ENCODE measurements around the gene CDC42BPB. TPM values are rescaled to one million over a fixed set of nuclear protein-coding genes. Genes with fewer than 3 reads are reported as not detected.
A peak's percentile ranks its signal among the peaks of the same experiment; 100 is the strongest.

The CDC42BPB gene
- polyA plus RNA-seq, 1 of the 3 experiments (the other 2 are of a cell fraction), result 61.6 TPM

DNA sequence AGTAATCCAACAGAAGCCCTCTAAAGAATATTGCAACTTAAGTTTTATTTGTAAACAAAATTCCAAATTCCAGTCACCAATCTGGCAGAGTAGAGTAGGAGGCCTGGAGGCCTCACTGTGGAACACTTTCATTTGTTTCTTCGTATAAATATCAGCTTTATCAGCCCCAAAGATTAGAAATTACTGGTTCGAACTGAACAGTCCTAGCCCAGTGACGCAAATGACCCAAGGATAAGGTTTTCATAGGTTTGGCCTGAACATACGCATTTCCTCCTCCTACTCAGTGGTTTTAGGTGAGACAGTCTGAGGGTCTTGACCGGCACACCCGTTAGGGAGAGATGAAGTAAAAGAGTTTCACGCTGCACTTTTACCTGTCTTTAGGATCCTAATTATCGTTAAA, 1.7 kb downstream of the CDC42BPB start:
- Histone ChIP-seq H2AFZ (ENCODE audit: low read depth) (no peak overlapping the region), H3K36me3 (replicated peaks in 1 of 2; ENCODE audit: control insufficient read depth in 1 of 2, insufficient read depth in 2 of 2, low read length in 1 of 2) (peaks cover 5 to 13% of the 10 kb centered on the region in 2 experiments), H3K27me3 (ENCODE audit: insufficient read depth) (no peaks in the 10 kb centered on the region), H3K9me2 (no peaks in the 10 kb centered on the region), H3K4me3 (ENCODE audit: low read depth in 2 of 2, low read length in 1 of 2) (peak overlapping the region; percentile 75 to 91), H3K27ac (ENCODE audit: low read depth in 2 of 2, low read length in 1 of 2) (peak overlapping the region; percentile 75 to 83; a peak in 3 of 4 replicates), H3K4me1 (ENCODE audit: control insufficient read depth in 1 of 2, insufficient read depth in 2 of 2, low read depth in 1 of 2, low read length in 1 of 2) (peaks cover 25 to 26% of the 10 kb centered on the region in 2 experiments; a peak in 3 of 4 replicates), H3K9me3 (no peaks in the 10 kb centered on the region), H3F3A (replicated peaks; ENCODE audit: insufficient read depth) (no peaks in the 10 kb centered on the region), H3K9ac (peak overlapping the region; percentile 74; the same call in 1 of the 2 replicates), H3K4me2 (peak overlapping the region; percentile 89), H3K79me2 (ENCODE audit: insufficient read depth) (peaks cover 84% of the 10 kb centered on the region), H4K20me1 (ENCODE audit: insufficient read depth) (peaks cover 55% of the 10 kb centered on the region)
- 49% methylated on average over 8 of the region's 8 CpGs for WGBS (ENCODE audit: low lambda C conversion rate)
- TF ChIP-seq NRF1 (IDR thresholded peaks at IDR 0.05; ENCODE audit: low read depth, low read length), result no peak
- ChIA-PET CTCF (interaction anchor here (0.8 to 3.5 kb wide), 15 partner anchors 11 to 400 kb away, joined by 3 to 18 read pairs (median 5); no protein-coding TSS in a partner anchor), POLR2A (no interaction called here)
- DNase-seq, result no peak

DNA sequence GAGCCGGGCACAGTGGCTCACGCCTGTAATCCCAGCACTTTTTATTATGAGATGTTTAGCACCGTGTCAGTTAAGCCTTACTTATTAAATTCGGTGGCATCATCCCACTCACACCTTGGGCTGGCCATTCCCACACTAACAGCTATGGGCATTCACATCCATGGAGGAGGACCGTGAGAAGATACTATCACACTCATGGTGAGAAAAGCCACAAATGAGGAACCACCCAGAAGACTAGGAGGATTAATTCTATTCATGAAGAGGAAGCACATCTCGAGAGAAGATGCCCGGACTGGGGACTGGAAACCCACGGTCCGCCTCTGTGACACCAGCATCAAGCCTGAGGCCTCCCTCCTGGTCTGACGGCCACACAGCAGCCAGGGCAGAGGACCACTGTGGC, 4.9 kb downstream of the CDC42BPB start:
- no peak overlapping the region for H3K9ac ChIP-seq
- TF ChIP-seq, protein P1, sequence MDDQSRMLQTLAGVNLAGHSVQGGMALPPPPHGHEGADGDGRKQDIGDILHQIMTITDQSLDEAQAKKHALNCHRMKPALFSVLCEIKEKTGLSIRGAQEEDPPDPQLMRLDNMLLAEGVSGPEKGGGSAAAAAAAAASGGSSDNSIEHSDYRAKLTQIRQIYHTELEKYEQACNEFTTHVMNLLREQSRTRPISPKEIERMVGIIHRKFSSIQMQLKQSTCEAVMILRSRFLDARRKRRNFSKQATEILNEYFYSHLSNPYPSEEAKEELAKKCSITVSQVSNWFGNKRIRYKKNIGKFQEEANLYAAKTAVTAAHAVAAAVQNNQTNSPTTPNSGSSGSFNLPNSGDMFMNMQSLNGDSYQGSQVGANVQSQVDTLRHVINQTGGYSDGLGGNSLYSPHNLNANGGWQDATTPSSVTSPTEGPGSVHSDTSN (IDR thresholded peaks at IDR 0.05), result no peak
- no peak for TF ChIP-seq FOXM1 (IDR thresholded peaks at IDR 0.05; ENCODE audit: low read depth)
- no peak for TF ChIP-seq ELF1 (IDR thresholded peaks at IDR 0.05)
- TF ChIP-seq EP300 (IDR thresholded peaks at IDR 0.05; ENCODE audit: borderline replicate concordance in 1 of 2, low read depth in 1 of 2, low read length in 1 of 2), result no peak
- no peak for TF ChIP-seq RAD21 (IDR thresholded peaks at IDR 0.05; ENCODE audit: low read length)
- TF ChIP-seq NFIC (IDR thresholded peaks at IDR 0.05; ENCODE audit: borderline replicate concordance), result no peak
- no peak for TF ChIP-seq MEF2A (IDR thresholded peaks at IDR 0.05; ENCODE audit: borderline replicate concordance, low read depth)
- TF ChIP-seq JUND (IDR thresholded peaks at IDR 0.05), result no peak
- TF ChIP-seq, protein P2, sequence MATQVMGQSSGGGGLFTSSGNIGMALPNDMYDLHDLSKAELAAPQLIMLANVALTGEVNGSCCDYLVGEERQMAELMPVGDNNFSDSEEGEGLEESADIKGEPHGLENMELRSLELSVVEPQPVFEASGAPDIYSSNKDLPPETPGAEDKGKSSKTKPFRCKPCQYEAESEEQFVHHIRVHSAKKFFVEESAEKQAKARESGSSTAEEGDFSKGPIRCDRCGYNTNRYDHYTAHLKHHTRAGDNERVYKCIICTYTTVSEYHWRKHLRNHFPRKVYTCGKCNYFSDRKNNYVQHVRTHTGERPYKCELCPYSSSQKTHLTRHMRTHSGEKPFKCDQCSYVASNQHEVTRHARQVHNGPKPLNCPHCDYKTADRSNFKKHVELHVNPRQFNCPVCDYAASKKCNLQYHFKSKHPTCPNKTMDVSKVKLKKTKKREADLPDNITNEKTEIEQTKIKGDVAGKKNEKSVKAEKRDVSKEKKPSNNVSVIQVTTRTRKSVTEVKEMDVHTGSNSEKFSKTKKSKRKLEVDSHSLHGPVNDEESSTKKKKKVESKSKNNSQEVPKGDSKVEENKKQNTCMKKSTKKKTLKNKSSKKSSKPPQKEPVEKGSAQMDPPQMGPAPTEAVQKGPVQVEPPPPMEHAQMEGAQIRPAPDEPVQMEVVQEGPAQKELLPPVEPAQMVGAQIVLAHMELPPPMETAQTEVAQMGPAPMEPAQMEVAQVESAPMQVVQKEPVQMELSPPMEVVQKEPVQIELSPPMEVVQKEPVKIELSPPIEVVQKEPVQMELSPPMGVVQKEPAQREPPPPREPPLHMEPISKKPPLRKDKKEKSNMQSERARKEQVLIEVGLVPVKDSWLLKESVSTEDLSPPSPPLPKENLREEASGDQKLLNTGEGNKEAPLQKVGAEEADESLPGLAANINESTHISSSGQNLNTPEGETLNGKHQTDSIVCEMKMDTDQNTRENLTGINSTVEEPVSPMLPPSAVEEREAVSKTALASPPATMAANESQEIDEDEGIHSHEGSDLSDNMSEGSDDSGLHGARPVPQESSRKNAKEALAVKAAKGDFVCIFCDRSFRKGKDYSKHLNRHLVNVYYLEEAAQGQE (IDR thresholded peaks at IDR 0.05; ENCODE audit: low read depth, low read length), result no peak
- TF ChIP-seq, protein P3, sequence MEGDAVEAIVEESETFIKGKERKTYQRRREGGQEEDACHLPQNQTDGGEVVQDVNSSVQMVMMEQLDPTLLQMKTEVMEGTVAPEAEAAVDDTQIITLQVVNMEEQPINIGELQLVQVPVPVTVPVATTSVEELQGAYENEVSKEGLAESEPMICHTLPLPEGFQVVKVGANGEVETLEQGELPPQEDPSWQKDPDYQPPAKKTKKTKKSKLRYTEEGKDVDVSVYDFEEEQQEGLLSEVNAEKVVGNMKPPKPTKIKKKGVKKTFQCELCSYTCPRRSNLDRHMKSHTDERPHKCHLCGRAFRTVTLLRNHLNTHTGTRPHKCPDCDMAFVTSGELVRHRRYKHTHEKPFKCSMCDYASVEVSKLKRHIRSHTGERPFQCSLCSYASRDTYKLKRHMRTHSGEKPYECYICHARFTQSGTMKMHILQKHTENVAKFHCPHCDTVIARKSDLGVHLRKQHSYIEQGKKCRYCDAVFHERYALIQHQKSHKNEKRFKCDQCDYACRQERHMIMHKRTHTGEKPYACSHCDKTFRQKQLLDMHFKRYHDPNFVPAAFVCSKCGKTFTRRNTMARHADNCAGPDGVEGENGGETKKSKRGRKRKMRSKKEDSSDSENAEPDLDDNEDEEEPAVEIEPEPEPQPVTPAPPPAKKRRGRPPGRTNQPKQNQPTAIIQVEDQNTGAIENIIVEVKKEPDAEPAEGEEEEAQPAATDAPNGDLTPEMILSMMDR (IDR thresholded peaks at IDR 0.05), result no peak
- no peak for TF ChIP-seq TAF1 (IDR thresholded peaks at IDR 0.05; ENCODE audit: borderline replicate concordance, low read depth, low read length)
- TF ChIP-seq, protein P4, sequence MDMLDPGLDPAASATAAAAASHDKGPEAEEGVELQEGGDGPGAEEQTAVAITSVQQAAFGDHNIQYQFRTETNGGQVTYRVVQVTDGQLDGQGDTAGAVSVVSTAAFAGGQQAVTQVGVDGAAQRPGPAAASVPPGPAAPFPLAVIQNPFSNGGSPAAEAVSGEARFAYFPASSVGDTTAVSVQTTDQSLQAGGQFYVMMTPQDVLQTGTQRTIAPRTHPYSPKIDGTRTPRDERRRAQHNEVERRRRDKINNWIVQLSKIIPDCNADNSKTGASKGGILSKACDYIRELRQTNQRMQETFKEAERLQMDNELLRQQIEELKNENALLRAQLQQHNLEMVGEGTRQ (IDR thresholded peaks at IDR 0.05; ENCODE audit: borderline replicate concordance, low read depth, low read length), result no peak
- no peak for TF ChIP-seq RFX5 (IDR thresholded peaks at IDR 0.05; ENCODE audit: low read length)
- TF ChIP-seq, protein P5, sequence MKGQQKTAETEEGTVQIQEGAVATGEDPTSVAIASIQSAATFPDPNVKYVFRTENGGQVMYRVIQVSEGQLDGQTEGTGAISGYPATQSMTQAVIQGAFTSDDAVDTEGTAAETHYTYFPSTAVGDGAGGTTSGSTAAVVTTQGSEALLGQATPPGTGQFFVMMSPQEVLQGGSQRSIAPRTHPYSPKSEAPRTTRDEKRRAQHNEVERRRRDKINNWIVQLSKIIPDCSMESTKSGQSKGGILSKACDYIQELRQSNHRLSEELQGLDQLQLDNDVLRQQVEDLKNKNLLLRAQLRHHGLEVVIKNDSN (IDR thresholded peaks at IDR 0.05; ENCODE audit: borderline replicate concordance, low read depth), result no peak
- TF ChIP-seq RCOR1 (IDR thresholded peaks at IDR 0.05; ENCODE audit: low read length), result no peak
- H3K4me2 ChIP-seq, result no peak overlapping the region
- H3K79me2 ChIP-seq (ENCODE audit: insufficient read depth), result peaks cover 94% of the 10 kb centered on the region
- ChIA-PET POLR2A (no interaction called here), CTCF (interaction anchor here (0.7 to 1.0 kb wide), 3 partner anchors 14 to 53 kb away, joined by 3 read pairs; no protein-coding TSS in a partner anchor)
- H4K20me1 ChIP-seq (ENCODE audit: insufficient read depth), result peaks cover 88% of the 10 kb centered on the region
- H3K36me3 ChIP-seq (replicated peaks in 1 of 2; ENCODE audit: control insufficient read depth in 1 of 2, insufficient read depth in 2 of 2, low read length in 1 of 2), result peaks cover 5 to 10% of the 10 kb centered on the region in 2 experiments
- H3K9me3 ChIP-seq, result no peaks in the 10 kb centered on the region
- no peak overlapping the region for H2AFZ ChIP-seq (ENCODE audit: low read depth)
- no peaks in the 10 kb centered on the region for H3K27me3 ChIP-seq (ENCODE audit: insufficient read depth)
- no peaks in the 10 kb centered on the region for H3F3A ChIP-seq (replicated peaks; ENCODE audit: insufficient read depth)
- no peaks in the 10 kb centered on the region for H3K9me2 ChIP-seq
- H3K4me1 ChIP-seq (ENCODE audit: control insufficient read depth in 1 of 2, insufficient read depth in 2 of 2, low read depth in 1 of 2, low read length in 1 of 2), result peaks cover 15% of the 10 kb centered on the region in 2 experiments; a peak in 2 of 4 replicates
- 83% methylated on average over 10 of the region's 10 CpGs for WGBS (ENCODE audit: low lambda C conversion rate)
- no peak overlapping the region for H3K27ac ChIP-seq (ENCODE audit: low read depth in 2 of 2, low read length in 1 of 2)
- no peak for DNase-seq
- no peak overlapping the region for H3K4me3 ChIP-seq (ENCODE audit: low read depth in 2 of 2, low read length in 1 of 2)
